Neuronal stem cell (in vitro differentiated cells): ENCODE results near the gene TMTC4.
A peak's percentile ranks its signal among the peaks of the same experiment; 100 is the strongest.

Source experiments
- DNase-seq: peaks from one replicate; pipeline ENCODE4 v3.0.0-alpha.2; 2013; ENCODE audit warnings: low spot score
- H2AFZ ChIP-seq: one replicate; pipeline ENCODE4 v1.6.1; 2013; ENCODE audit warnings: mild to moderate bottlenecking, low read length, inconsistent platforms
- H2AK5ac ChIP-seq: 2 replicates; pipeline ENCODE4 v1.6.1; 2013; ENCODE audit warnings: low read depth, mild to moderate bottlenecking, inconsistent platforms, low read length, moderate library complexity, mixed read lengths
- H2BK120ac ChIP-seq: 2 replicates; pipeline ENCODE4 v1.6.1; 2013; ENCODE audit warnings: low read depth, mild to moderate bottlenecking, inconsistent platforms, low read length, moderate library complexity, mixed read lengths
- H2BK12ac ChIP-seq: one replicate; pipeline ENCODE4 v1.6.1; 2013; ENCODE audit warnings: low read length, inconsistent platforms
- H2BK15ac ChIP-seq: 2 replicates; pipeline ENCODE4 v1.6.1; 2013; ENCODE audit warnings: mild to moderate bottlenecking, low read length, inconsistent platforms, mixed read lengths
- H2BK5ac ChIP-seq: one replicate; pipeline ENCODE4 v1.6.1; 2013; ENCODE audit warnings: inconsistent platforms, mild to moderate bottlenecking, low read length, moderate library complexity
- H3K14ac ChIP-seq: one replicate; pipeline ENCODE4 v1.6.1; 2013; ENCODE audit warnings: low read length, inconsistent platforms
- H3K18ac ChIP-seq: 2 replicates; pipeline ENCODE4 v1.6.1; 2013; ENCODE audit warnings: low read length, inconsistent platforms
- H3K23ac ChIP-seq: 2 replicates; pipeline ENCODE4 v1.6.1; 2013; ENCODE audit warnings: low read depth, mild to moderate bottlenecking, mixed read lengths, low read length, inconsistent platforms; ENCODE audit not compliant: poor library complexity
- H3K27ac ChIP-seq: replicated peaks from 3 replicates; pipeline ENCODE4 v1.5.1; 2013; ENCODE audit warnings: low read length, inconsistent platforms
- H3K27me3 ChIP-seq, 3 experiments: 2 replicates each; pipeline ENCODE4 v1.6.1; 2013; ENCODE audit warnings: low read length in 3 of 3, mild to moderate bottlenecking in 2 of 3, inconsistent platforms in 1 of 3, low read depth in 1 of 3, mixed read lengths in 1 of 3, moderate library complexity in 1 of 3; ENCODE audit not compliant: control insufficient read depth in 3 of 3, insufficient read depth in 3 of 3
- H3K36me3 ChIP-seq, 2 donors: replicated peaks in 1 of 2; 2 replicates each; pipeline ENCODE4 v1.6.1; 2013; ENCODE audit warnings: low read length in 2 of 2; ENCODE audit not compliant: control insufficient read depth in 2 of 2, insufficient read depth in 2 of 2
- H3K4ac ChIP-seq: 2 replicates; pipeline ENCODE4 v1.6.1; 2013; ENCODE audit warnings: inconsistent platforms, mild to moderate bottlenecking, low read length, moderate library complexity
- H3K4me1 ChIP-seq, 2 donors: 1 replicate in 1 of 2; 2 replicates in 1 of 2; pipeline ENCODE4 v1.6.1; 2013; ENCODE audit warnings: low read length in 2 of 2, low read depth in 1 of 2; ENCODE audit not compliant: control insufficient read depth in 2 of 2, insufficient read depth in 1 of 2
- H3K4me2 ChIP-seq: one replicate; pipeline ENCODE4 v1.6.1; 2013; ENCODE audit warnings: mild to moderate bottlenecking, low read length, inconsistent platforms; ENCODE audit not compliant: insufficient read depth, poor library complexity, severe bottlenecking
- H3K4me3 ChIP-seq, 2 donors: 2 replicates each; pipeline ENCODE4 v1.5.1; 2013; ENCODE audit warnings: low read length in 2 of 2, mild to moderate bottlenecking in 2 of 2, inconsistent platforms in 1 of 2, moderate library complexity in 1 of 2
- H3K79me1 ChIP-seq: one replicate; pipeline ENCODE4 v1.6.1; 2013; ENCODE audit warnings: low read depth, mild to moderate bottlenecking, inconsistent platforms, low read length, moderate library complexity
- H3K9ac ChIP-seq: one replicate; pipeline ENCODE4 v1.6.1; 2013; ENCODE audit warnings: mild to moderate bottlenecking, low read depth, low read length, inconsistent platforms; ENCODE audit not compliant: poor library complexity
- H3K9me3 ChIP-seq, 2 donors: replicated peaks in 1 of 2; 2 replicates each; pipeline versions ENCODE3 to v1.6.1; 2013; ENCODE audit warnings: low read length in 2 of 2, mild to moderate bottlenecking in 2 of 2, inconsistent platforms in 1 of 2, low read depth in 1 of 2, mixed read lengths in 1 of 2, moderate library complexity in 1 of 2; ENCODE audit not compliant: control insufficient read depth in 2 of 2, insufficient read depth in 1 of 2
- H4K8ac ChIP-seq: one replicate; pipeline ENCODE4 v1.6.1; 2013; ENCODE audit warnings: low read depth, mild to moderate bottlenecking, inconsistent platforms, low read length, moderate library complexity
- H4K91ac ChIP-seq: one replicate; pipeline ENCODE4 v1.6.1; 2013; ENCODE audit warnings: low read length, low read depth, mild to moderate bottlenecking, inconsistent platforms; ENCODE audit not compliant: poor library complexity
- WGBS, 2 donors: extraction: QIAGEN DNeasy Blood & Tissue Kit; methylation state at CpG; one replicate each; pipeline ENCODE4 v1.1.7; 2013; ENCODE audit warnings: missing lambda C conversion rate in 2 of 2, mixed read lengths in 1 of 2; ENCODE audit not compliant: insufficient read length in 2 of 2, insufficient replicate concordance in 1 of 2; ENCODE audit errors: extremely low coverage in 2 of 2; 5-methylcytosine and 5-hydroxymethylcytosine counted together

The TMTC4 gene

GRCh38 chr13:100695509-100695773 lies 20.8 kb upstream of the TMTC4 start:
- no peak overlapping the region for H3K4ac ChIP-seq
- H2BK5ac ChIP-seq, result no peak overlapping the region
- WGBS, 2 donors, result no CpG with 5 or more reads among the region's 2 CpGs
- H4K91ac ChIP-seq, result no peak overlapping the region
- no peak overlapping the region for H2BK15ac ChIP-seq
- no peak overlapping the region for H3K4me2 ChIP-seq
- no peak overlapping the region for H3K18ac ChIP-seq
- peak overlapping the region; percentile 78 for H2AFZ ChIP-seq
- no peak overlapping the region for H3K9ac ChIP-seq
- H3K4me3 ChIP-seq, result no peak overlapping the region
- no peak overlapping the region for H2AK5ac ChIP-seq
- H3K14ac ChIP-seq, result no peak overlapping the region
- H2BK12ac ChIP-seq, result no peak overlapping the region
- no peaks in the 10 kb centered on the region for H3K36me3 ChIP-seq
- H4K8ac ChIP-seq, result no peak overlapping the region
- peaks cover 0 to 4% of the 10 kb centered on the region in 2 donors for H3K9me3 ChIP-seq
- no peak overlapping the region for H3K23ac ChIP-seq
- H3K27ac ChIP-seq, result no peak overlapping the region
- no peak overlapping the region for H2BK120ac ChIP-seq
- DNase-seq, result no peak
- peaks cover 0 to 5% (median 0%) of the 10 kb centered on the region in 3 experiments for H3K27me3 ChIP-seq
- H3K79me1 ChIP-seq, result no peaks in the 10 kb centered on the region
- no peaks in the 10 kb centered on the region for H3K4me1 ChIP-seq

- H3K18ac ChIP-seq, result no peak overlapping the region
- no peak overlapping the region for H3K23ac ChIP-seq
- no peaks in the 10 kb centered on the region for H3K4me1 ChIP-seq
- no peak overlapping the region for H4K8ac ChIP-seq
- H3K14ac ChIP-seq, result no peak overlapping the region
- no peak overlapping the region for H3K4me2 ChIP-seq
- H2AFZ ChIP-seq, result peak overlapping the region; percentile 78
- H3K4me3 ChIP-seq, result no peak overlapping the region
- no peaks in the 10 kb centered on the region for H3K36me3 ChIP-seq
- H4K91ac ChIP-seq, result no peak overlapping the region
- no peak overlapping the region for H2BK5ac ChIP-seq
- peak; percentile 17 for DNase-seq
- peaks cover 0 to 8% of the 10 kb centered on the region in 2 donors for H3K9me3 ChIP-seq
- H3K27ac ChIP-seq, result no peak overlapping the region
- H2BK120ac ChIP-seq, result no peak overlapping the region
- H2BK15ac ChIP-seq, result no peak overlapping the region
- no peak overlapping the region for H2AK5ac ChIP-seq
- H3K4ac ChIP-seq, result no peak overlapping the region
- WGBS, 2 donors, result no CpG with 5 or more reads among the region's 12 CpGs
- no peaks in the 10 kb centered on the region for H3K79me1 ChIP-seq
- no peak overlapping the region for H2BK12ac ChIP-seq
- no peak overlapping the region for H3K9ac ChIP-seq
- peaks cover 0 to 5% (median 0%) of the 10 kb centered on the region in 3 experiments for H3K27me3 ChIP-seq
These were observed 20.3 kb upstream of the TMTC4 start for GRCh38 chr13:100694722-100695508.

GRCh38 chr13:100689191-100689590 lies 14.6 kb upstream of the TMTC4 start:
- H3K4me3 ChIP-seq, result no peak overlapping the region
- no peak overlapping the region for H3K9ac ChIP-seq
- WGBS, 2 donors, result no CpG with 5 or more reads among the region's 1 CpG
- H2BK15ac ChIP-seq, result no peak overlapping the region
- DNase-seq, result no peak
- no peak overlapping the region for H4K8ac ChIP-seq
- H2BK5ac ChIP-seq, result no peak overlapping the region
- H2BK120ac ChIP-seq, result no peak overlapping the region
- no peak overlapping the region for H4K91ac ChIP-seq
- peaks cover 0 to 3% (median 0%) of the 10 kb centered on the region in 3 experiments for H3K27me3 ChIP-seq
- H3K79me1 ChIP-seq, result no peaks in the 10 kb centered on the region
- no peak overlapping the region for H3K14ac ChIP-seq
- no peak overlapping the region for H2AK5ac ChIP-seq
- no peak overlapping the region for H3K4me2 ChIP-seq
- H3K23ac ChIP-seq, result no peak overlapping the region
- H2BK12ac ChIP-seq, result no peak overlapping the region
- H3K4ac ChIP-seq, result no peak overlapping the region
- H3K18ac ChIP-seq, result no peak overlapping the region
- no peaks in the 10 kb centered on the region for H3K36me3 ChIP-seq
- H2AFZ ChIP-seq, result no peak overlapping the region
- H3K9me3 ChIP-seq, result peaks cover 2 to 20% of the 10 kb centered on the region in 2 donors
- no peak overlapping the region for H3K27ac ChIP-seq
- no peaks in the 10 kb centered on the region for H3K4me1 ChIP-seq

- Histone ChIP-seq H3K27me3 (peaks cover 0 to 10% (median 0%) of the 10 kb centered on the region in 3 experiments), H3K23ac (no peak overlapping the region), H3K36me3 (no peaks in the 10 kb centered on the region), H3K4me3 (no peak overlapping the region), H3K4ac (no peak overlapping the region), H3K4me2 (no peak overlapping the region), H2AFZ (no peak overlapping the region), H3K4me1 (peaks cover 0 to 1% of the 10 kb centered on the region in 2 donors), H2BK15ac (no peak overlapping the region), H2BK12ac (no peak overlapping the region), H4K8ac (no peak overlapping the region), H3K27ac (no peak overlapping the region), H3K14ac (no peak overlapping the region), H3K18ac (no peak overlapping the region), H3K9ac (no peak overlapping the region), H4K91ac (no peak overlapping the region), H3K79me1 (peaks cover 3% of the 10 kb centered on the region), H3K9me3 (no peaks in the 10 kb centered on the region), H2BK120ac (no peak overlapping the region), H2AK5ac (no peak overlapping the region), H2BK5ac (no peak overlapping the region)
- DNase-seq, result no peak
- WGBS, 2 donors, result no CpG with 5 or more reads among the region's 3 CpGs
These were observed 5.5 kb upstream of the TMTC4 start for GRCh38 chr13:100680131-100680530.
